ENCODE data around the gene MAGT1. TPM values are rescaled to one million over a fixed set of nuclear protein-coding genes. Genes with fewer than 3 reads are reported as not detected.

The MAGT1 gene
- total RNA-seq, 1 donor from 2014 or later, result 59.0 TPM

GRCh38 chrX:77820091-77820727 is 75.0 kb downstream of the MAGT1 start:
- H3K4me1 Mint-ChIP-seq (ENCODE audit: low read depth), result no peaks in the 10 kb centered on the region
- H3K36me3 Mint-ChIP-seq (ENCODE audit: insufficient read depth), result peaks cover 18% of the 10 kb centered on the region
- no peak overlapping the region for H3K27ac Mint-ChIP-seq
- no peak for DNase-seq (ENCODE audit: low spot score, unreplicated experiment)
- no peak for TF ChIP-seq CTCF (IDR thresholded peaks at IDR 0.05; ENCODE audit: unreplicated experiment)
- peaks cover 34% of the 10 kb centered on the region for H3K9me3 Mint-ChIP-seq (ENCODE audit: low read depth)
- H3K4me3 Mint-ChIP-seq (ENCODE audit: low read depth), result no peak overlapping the region
- no peaks in the 10 kb centered on the region for H3K27me3 Mint-ChIP-seq

- no peak overlapping the region for H3K4me3 Mint-ChIP-seq (ENCODE audit: low read depth)
- no peak for TF ChIP-seq CTCF (IDR thresholded peaks at IDR 0.05; ENCODE audit: unreplicated experiment)
- H3K9me3 Mint-ChIP-seq (ENCODE audit: low read depth), result peaks cover 25% of the 10 kb centered on the region
- H3K27me3 Mint-ChIP-seq, result no peaks in the 10 kb centered on the region
- H3K27ac Mint-ChIP-seq, result no peak overlapping the region
- DNase-seq (ENCODE audit: low spot score, unreplicated experiment), result no peak
- H3K36me3 Mint-ChIP-seq (ENCODE audit: insufficient read depth), result no peaks in the 10 kb centered on the region
- H3K4me1 Mint-ChIP-seq (ENCODE audit: low read depth), result no peaks in the 10 kb centered on the region
These were observed 81.0 kb downstream of the MAGT1 start for GRCh38 chrX:77814210-77814609.

GRCh38 chrX:77802201-77802600 is 93.0 kb downstream of the MAGT1 start:
- DNase-seq (ENCODE audit: low spot score, unreplicated experiment), result no peak
- H3K9me3 Mint-ChIP-seq (ENCODE audit: low read depth), result peaks cover 17% of the 10 kb centered on the region
- no peaks in the 10 kb centered on the region for H3K4me1 Mint-ChIP-seq (ENCODE audit: low read depth)
- TF ChIP-seq CTCF (IDR thresholded peaks at IDR 0.05; ENCODE audit: unreplicated experiment), result no peak
- no peak overlapping the region for H3K4me3 Mint-ChIP-seq (ENCODE audit: low read depth)
- H3K36me3 Mint-ChIP-seq (ENCODE audit: insufficient read depth), result peaks cover 1% of the 10 kb centered on the region
- no peaks in the 10 kb centered on the region for H3K27me3 Mint-ChIP-seq
- no peak overlapping the region for H3K27ac Mint-ChIP-seq

GRCh38 chrX:77795124-77795523 is 100.1 kb downstream of the MAGT1 start:
- Mint-ChIP-seq H3K4me1 (ENCODE audit: low read depth) (no peaks in the 10 kb centered on the region), H3K27me3 (no peaks in the 10 kb centered on the region), H3K4me3 (ENCODE audit: low read depth) (no peak overlapping the region), H3K27ac (no peak overlapping the region), H3K36me3 (ENCODE audit: insufficient read depth) (peaks cover 1% of the 10 kb centered on the region), H3K9me3 (ENCODE audit: low read depth) (peaks cover 6% of the 10 kb centered on the region)
- DNase-seq (ENCODE audit: low spot score, unreplicated experiment), result no peak
- TF ChIP-seq CTCF (IDR thresholded peaks at IDR 0.05; ENCODE audit: unreplicated experiment), result no peak

GRCh38 chrX:77793946-77794345 is 101.3 kb downstream of the MAGT1 start:
- no peak overlapping the region for H3K27ac Mint-ChIP-seq

More at GRCh38 chrX:77793946-77794345, 101.3 kb downstream of the MAGT1 start:
- Mint-ChIP-seq H3K4me1 (ENCODE audit: low read depth) (no peaks in the 10 kb centered on the region), H3K4me3 (ENCODE audit: low read depth) (no peak overlapping the region), H3K27me3 (no peaks in the 10 kb centered on the region), H3K9me3 (ENCODE audit: low read depth) (peaks cover 6% of the 10 kb centered on the region), H3K36me3 (ENCODE audit: insufficient read depth) (peaks cover 1% of the 10 kb centered on the region)
- DNase-seq (ENCODE audit: low spot score, unreplicated experiment), result no peak
- no peak for TF ChIP-seq CTCF (IDR thresholded peaks at IDR 0.05; ENCODE audit: unreplicated experiment)

Measured in progenitor cell of endocrine pancreas (in vitro differentiated cells).